Astrocyte of the cerebellum (primary cell): ENCODE results near the gene SPSB4.

ENCODE experiments used
- DNase-seq: peaks from one replicate; pipeline ENCODE4 v3.0.0-alpha.2; 2011; ENCODE audit warnings: low read depth
- H3K4me3 ChIP-seq: 2 replicates; pipeline ENCODE4 v1.5.1; 2011; ENCODE audit warnings: mild to moderate bottlenecking, low read depth, low read length, moderate library complexity
- in situ Hi-C: cut with HindIII; loops from 2 replicates; pipeline ENCODE4 v1.10.0; 2017; ENCODE audit warnings: low sequenced_read_pairs
- TF ChIP-seq, protein P1 (sequence below): IDR thresholded peaks from 2 replicates; pipeline ENCODE4 v1.5.1; 2012; ENCODE audit warnings: low read length, low read depth, moderate library complexity, mild to moderate bottlenecking; ENCODE audit errors: missing control alignments

Gene SPSB4

DNA sequence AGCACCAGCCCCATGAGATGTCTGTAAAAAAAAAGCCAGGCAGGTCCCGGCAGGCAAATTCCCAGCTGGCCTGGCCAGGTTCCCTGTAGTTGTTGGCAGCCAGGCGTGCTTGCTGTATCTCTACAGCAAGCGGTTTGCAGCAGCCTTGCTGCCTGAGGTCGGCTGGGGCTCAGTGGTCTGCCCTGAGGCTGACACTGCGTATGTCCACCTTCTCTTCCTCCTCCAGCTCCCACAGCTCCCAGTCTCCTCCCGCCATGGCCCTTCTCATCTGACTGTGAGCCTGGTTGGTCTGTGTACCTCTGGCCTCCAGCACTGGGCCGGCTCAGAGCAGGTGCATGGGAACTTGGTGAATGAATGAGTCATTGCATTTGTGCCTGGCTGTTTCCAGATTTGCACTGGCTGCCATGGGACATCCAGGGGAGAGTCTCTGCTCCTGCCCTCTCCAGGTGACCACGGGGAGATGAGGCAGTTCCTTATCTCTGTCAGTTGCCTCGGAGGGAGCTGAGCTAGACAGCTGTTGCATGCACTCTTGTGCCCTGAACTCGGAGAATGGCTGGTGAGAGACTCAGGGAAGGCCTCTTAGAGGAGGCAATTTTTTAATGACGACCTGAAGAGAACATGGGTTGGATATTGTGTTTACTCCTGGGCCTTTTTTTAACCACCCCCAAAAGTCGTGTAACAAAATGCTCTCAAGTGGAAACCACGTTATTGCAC lies 43.0 kb downstream of the SPSB4 start:
- no peak overlapping the region for H3K4me3 ChIP-seq
- in situ Hi-C loops, result no loop called here
- TF ChIP-seq, protein P1, sequence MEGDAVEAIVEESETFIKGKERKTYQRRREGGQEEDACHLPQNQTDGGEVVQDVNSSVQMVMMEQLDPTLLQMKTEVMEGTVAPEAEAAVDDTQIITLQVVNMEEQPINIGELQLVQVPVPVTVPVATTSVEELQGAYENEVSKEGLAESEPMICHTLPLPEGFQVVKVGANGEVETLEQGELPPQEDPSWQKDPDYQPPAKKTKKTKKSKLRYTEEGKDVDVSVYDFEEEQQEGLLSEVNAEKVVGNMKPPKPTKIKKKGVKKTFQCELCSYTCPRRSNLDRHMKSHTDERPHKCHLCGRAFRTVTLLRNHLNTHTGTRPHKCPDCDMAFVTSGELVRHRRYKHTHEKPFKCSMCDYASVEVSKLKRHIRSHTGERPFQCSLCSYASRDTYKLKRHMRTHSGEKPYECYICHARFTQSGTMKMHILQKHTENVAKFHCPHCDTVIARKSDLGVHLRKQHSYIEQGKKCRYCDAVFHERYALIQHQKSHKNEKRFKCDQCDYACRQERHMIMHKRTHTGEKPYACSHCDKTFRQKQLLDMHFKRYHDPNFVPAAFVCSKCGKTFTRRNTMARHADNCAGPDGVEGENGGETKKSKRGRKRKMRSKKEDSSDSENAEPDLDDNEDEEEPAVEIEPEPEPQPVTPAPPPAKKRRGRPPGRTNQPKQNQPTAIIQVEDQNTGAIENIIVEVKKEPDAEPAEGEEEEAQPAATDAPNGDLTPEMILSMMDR, result no peak
- DNase-seq, result peak; percentile 31

DNA sequence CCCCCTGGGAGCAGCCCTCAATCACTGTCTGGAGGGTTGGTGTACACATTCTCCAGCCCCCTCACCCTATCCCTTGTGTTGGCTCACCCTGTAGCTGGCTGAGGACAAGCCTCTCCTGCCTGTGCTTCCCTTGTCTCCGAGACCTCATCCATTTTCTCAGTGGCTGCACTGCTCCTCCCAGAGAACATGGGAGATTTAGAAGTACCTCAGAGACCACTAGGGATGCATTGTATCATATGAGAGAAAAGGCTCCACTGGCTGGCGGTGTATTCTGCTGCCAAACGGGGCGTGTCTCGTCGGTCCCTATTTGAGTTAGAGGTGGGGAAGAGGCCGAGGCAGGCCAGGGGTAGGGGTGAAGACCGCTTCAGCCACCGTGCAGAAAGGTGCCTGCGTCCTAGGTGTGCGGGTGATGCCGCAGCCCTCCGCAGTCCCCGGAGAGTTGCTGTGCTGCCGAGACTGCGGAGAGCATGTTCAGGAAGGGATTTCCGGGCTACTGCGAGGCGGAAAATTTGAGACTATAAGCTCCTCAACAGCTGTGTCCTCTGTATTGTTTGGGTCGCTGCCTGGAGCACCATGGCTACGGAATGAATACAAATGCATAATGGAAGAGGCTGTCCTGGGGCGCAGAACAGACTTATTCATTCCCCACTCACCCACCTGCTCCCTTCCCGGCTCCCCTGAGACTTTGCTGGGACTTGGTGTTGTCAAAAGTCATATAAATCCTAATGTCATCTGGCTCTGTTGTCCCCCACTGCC lies 43.8 kb downstream of the SPSB4 start:
- peak overlapping the region; percentile 24 for H3K4me3 ChIP-seq
- TF ChIP-seq, protein P1, result no peak
- in situ Hi-C loops, result no loop called here

DNA sequence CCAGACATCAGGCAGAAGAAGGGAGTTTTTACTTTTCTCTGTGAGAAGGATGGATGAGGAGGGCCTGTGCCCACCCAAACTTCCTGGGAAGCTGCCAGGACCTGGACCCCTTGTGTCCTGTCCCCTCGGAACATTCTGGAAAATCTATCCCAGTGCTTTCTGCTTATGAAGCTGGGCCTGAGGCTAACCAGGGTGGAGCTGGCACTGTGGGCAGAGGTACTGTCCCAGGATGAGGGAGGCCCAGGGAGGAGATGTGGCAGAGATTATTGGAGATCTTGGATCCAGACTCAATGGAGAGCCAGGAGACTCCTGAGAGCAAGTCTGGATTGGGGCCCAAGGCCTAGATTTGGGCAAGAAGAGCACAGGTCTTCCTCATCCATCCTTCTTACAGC lies 44.4 kb downstream of the SPSB4 start:
- DNase-seq, result no peak
- in situ Hi-C loops, result no loop called here
- TF ChIP-seq, protein P1, result no peak
- H3K4me3 ChIP-seq, result no peak overlapping the region

More for the DNA sequence above, 43.8 kb downstream of the SPSB4 start:
- peak; percentile 72 for DNase-seq

DNA sequence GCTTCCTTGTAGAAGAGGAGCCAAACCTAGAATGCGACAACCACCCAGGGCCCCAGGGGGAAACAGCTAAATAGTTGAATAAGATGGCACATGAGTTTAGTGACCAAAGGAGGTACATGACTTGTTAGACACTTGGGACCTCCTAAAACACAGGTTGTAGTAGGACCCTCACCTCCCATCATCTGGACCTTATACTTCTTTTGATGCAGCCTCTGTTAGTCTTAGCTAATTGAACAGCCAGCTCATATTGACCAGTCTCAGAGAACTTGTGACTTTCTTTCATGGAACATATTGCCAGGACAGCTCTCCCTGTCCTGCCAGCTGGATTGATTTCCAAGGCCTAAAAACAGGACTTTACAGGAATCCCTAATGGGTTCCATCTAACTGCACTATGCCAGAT lies 45.0 kb downstream of the SPSB4 start:
- TF ChIP-seq, protein P1, result no peak
- in situ Hi-C loops, result no loop called here
- no peak for DNase-seq
- no peak overlapping the region for H3K4me3 ChIP-seq

DNA sequence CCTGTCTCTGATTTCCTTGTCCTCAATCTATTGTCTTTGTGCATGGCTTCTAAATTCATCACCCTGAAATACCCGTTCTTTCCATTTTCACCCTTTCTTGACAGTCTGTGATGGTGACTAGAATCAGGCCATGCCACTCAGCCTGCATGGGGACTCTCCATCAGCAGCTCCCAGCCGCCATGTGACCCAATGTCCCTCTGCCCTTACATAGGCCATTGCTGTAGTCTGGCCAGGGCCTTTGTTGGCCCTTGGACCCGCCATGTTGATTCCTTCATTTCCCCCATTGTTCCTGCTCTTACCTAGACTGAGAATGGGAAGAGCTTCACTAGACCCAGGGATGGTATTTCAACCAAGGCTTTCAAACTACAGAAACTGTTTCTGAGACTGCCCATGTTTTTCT lies 45.8 kb downstream of the SPSB4 start:
- H3K4me3 ChIP-seq, result no peak overlapping the region
- in situ Hi-C loops, result no loop called here
- TF ChIP-seq, protein P1, result no peak
- DNase-seq, result no peak

DNA sequence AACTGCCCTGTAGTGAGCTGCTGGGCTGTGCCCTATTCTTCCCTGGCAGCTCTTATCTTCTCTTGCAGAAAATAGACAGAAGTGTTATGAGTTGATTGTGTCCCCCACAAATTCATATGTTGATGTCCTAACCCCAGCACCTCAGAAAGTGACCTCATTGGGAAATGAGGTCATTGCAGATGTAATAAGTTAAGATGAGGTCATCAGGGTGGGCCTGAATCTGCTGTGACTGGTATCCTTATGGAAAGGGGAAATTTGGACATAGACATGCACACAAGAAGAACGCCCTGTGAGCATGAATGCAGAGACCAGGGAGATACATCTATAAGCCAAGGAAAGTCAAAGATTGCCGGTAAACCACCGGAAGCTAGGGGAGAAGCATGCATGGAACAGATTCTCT lies 49.0 kb downstream of the SPSB4 start:
- DNase-seq, result no peak
- H3K4me3 ChIP-seq, result no peak overlapping the region
- TF ChIP-seq, protein P1, result no peak
- in situ Hi-C loops, result loop anchor here (5.0 kb wide), 1 partner anchor 83 kb away; no protein-coding TSS in a partner anchor
